Activated CD8-positive, alpha-beta T cell treated with anti-CD3 and anti-CD28 coated beads for 36 hours (primary cell): ENCODE measurements around the gene NXF1. TPM values are rescaled to one million over a fixed set of nuclear protein-coding genes. Genes with fewer than 3 reads are reported as not detected.
A peak's percentile ranks its signal among the peaks of the same experiment; 100 is the strongest.

Experiments
- ATAC-seq: fragments of 200-7000 bp; cut with Tn5 transposase; one replicate; pipeline ENCODE4 v1.10.0; 2021; ENCODE audit warnings: mild to moderate bottlenecking, moderate library complexity
- CTCF ChIA-PET: fragments of 350-600 bp; sonication (Branson Sonifier 250); formaldehyde crosslinking; loops from one replicate; lab custom pipeline; 2021; ENCODE audit warnings: antibody characterized with exemption; lab: Charles Lee
- POLR2A ChIA-PET: fragments of 350-600 bp; sonication (Branson Sonifier 250); formaldehyde crosslinking; loops from one replicate; lab custom pipeline; 2021; ENCODE audit warnings: antibody characterized with exemption; lab: Charles Lee
- DNase-seq: peaks from one replicate; pipeline ENCODE4 v3.0.0-alpha.2; 2020
- H3K27ac Mint-ChIP-seq: one replicate; pipeline ENCODE4 v1.8.0; 2021; ENCODE audit warnings: mild to moderate bottlenecking, mixed read lengths
- H3K27me3 Mint-ChIP-seq: one replicate; pipeline ENCODE4 v1.8.0; 2021; ENCODE audit warnings: mixed read lengths
- H3K36me3 Mint-ChIP-seq: one replicate; pipeline ENCODE4 v1.8.0; 2021; ENCODE audit warnings: low read depth, mixed read lengths
- H3K4me1 Mint-ChIP-seq: one replicate; pipeline ENCODE4 v1.8.0; 2021; ENCODE audit warnings: low read depth, mixed read lengths
- H3K4me3 Mint-ChIP-seq: one replicate; pipeline ENCODE4 v1.8.0; 2021; ENCODE audit warnings: mild to moderate bottlenecking, moderate library complexity, mixed read lengths
- H3K9me3 Mint-ChIP-seq: one replicate; pipeline ENCODE4 v1.8.0; 2021; ENCODE audit warnings: mixed read lengths
- intact Hi-C: fragments of 100-400 bp; cut with micrococcal nuclease; formaldehyde crosslinking; loops from one replicate; pipeline ENCODE4 v1.10.0; 2022
- total RNA-seq, 2 experiments: library from RNA; stranded (reverse); gene quantifications; one replicate each; pipeline ENCODE4 v1.2.3, GENCODE V29; 2021
- TF ChIP-seq, protein P1 (sequence below): fragments of 200-600 bp; IDR thresholded peaks from one replicate; pipeline ENCODE4 v1.8.0; 2022; ENCODE audit warnings: antibody characterized with exemption, mild to moderate bottlenecking

Gene NXF1
- 10 to 100 TPM; 80.9 to 90.0 TPM for total RNA-seq

DNA sequence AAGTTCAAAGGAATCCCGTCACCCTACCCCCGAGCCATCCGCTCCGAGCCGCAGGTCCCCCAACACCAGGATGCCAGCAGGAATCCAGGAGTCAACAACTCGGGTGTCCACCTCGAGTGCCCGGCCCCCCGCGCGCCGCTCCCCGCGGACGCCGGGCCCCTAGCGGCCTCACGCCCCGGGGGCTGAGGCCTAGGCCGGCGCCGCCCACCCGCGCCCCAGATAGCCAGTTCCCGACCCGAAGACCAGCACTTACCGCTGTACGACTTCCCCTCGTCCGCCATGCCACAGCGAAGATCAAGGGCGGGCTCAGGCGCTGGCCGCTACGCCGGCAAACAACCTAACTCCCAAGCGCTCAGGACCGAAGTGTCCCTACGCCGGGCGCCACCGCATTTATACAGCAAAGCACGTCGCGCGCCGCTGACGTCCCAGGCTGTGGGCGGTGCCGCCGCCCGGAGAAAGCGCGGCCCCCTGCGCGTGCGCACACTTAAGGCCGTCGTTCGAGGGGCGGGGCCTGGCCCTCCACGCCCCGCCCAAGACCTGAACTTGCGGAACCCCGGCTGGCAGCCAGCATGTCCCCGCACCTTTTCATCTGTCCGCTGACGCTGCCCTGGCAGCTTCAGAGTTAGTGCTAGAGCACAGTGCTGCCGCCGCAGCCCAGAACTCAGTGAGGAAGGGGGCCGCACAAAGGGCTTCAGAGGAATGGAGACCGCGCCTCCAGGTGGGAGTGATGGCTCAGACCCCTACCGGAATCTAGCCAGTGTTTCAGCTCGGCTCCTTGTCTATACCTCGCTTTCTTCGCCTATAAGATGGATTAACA is at the start of gene NXF1:
Gene NXF1 (minus strand): TSS at position 365 of the 817 bp plus-strand sequence. CDS start 84 bp downstream, at position 281.
- intact Hi-C loops, result no loop called here

DNA sequence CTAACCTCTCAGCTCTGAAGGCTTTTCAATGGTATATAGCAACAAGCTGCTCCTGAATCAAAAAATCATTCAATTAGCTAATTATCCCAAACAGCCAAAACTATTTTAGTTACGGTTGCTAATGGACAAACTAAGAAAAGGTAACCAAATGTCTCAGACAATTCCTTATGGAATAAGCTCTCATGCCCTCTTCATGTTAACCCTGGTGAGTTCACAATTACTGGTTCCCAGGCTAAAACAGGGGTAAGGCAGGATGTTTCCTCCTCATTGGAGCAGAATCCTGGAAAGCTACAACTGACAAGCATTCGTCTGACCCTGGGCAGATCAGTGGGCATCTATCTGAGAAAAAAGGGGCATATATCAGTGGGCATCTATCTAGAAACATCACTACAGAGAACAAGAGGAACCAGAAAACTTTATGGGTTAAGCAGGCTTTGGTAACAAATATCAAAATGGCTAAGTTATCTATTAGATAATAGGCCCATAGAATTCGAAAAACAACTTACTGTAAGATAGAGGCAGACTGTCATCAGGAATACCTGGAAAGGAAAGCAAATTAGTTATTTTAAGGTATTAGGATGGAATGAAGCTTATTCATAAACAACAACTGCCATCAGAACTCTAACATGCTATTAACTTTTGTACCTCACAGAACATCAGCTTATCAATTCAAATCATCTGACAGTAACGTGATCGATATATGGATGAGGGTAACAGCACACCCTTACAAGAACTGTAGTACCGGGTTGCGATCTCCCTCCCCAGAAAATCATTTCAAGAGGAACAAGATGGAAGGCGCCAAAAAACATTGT is 49.0 kb upstream of the NXF1 start:
- H3K4me1 Mint-ChIP-seq, result peaks cover 48% of the 10 kb centered on the region
- POLR2A ChIA-PET, result interaction anchor here (0.6 to 13.1 kb wide), 31 partner anchors 10 to 1471 kb away, joined by 3 to 997 read pairs (median 14); partner anchors contain the start of genes BSCL2, C11orf98, CSKMT and EEF1G
- CTCF ChIA-PET, result interaction anchor here (0.6 to 1.8 kb wide), 7 partner anchors 8 to 83 kb away, joined by 3 to 9 read pairs (median 3); partner anchors contain the start of genes SLC3A2, TAF6L, TMEM179B and WDR74
- peak overlapping the region; percentile 95 for H3K4me3 Mint-ChIP-seq
- no peak for ATAC-seq
- TF ChIP-seq, protein P1, sequence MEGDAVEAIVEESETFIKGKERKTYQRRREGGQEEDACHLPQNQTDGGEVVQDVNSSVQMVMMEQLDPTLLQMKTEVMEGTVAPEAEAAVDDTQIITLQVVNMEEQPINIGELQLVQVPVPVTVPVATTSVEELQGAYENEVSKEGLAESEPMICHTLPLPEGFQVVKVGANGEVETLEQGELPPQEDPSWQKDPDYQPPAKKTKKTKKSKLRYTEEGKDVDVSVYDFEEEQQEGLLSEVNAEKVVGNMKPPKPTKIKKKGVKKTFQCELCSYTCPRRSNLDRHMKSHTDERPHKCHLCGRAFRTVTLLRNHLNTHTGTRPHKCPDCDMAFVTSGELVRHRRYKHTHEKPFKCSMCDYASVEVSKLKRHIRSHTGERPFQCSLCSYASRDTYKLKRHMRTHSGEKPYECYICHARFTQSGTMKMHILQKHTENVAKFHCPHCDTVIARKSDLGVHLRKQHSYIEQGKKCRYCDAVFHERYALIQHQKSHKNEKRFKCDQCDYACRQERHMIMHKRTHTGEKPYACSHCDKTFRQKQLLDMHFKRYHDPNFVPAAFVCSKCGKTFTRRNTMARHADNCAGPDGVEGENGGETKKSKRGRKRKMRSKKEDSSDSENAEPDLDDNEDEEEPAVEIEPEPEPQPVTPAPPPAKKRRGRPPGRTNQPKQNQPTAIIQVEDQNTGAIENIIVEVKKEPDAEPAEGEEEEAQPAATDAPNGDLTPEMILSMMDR, result no peak
- H3K27ac Mint-ChIP-seq, result peak overlapping the region; percentile 95
- DNase-seq, result no peak
- no peaks in the 10 kb centered on the region for H3K9me3 Mint-ChIP-seq
- no peaks in the 10 kb centered on the region for H3K27me3 Mint-ChIP-seq
- peaks cover 70% of the 10 kb centered on the region for H3K36me3 Mint-ChIP-seq
- intact Hi-C loops, result no loop called here

More for the DNA sequence above, at the start of gene NXF1:
- TF ChIP-seq, protein P1, result peak; percentile 31
- ChIA-PET CTCF (interaction anchor here (0.6 to 3.7 kb wide), 11 partner anchors 11 to 134 kb away, joined by 3 to 28 read pairs (median 3); partner anchors contain the start of genes LBHD1, STX5, TMEM179B and UQCC3), POLR2A (interaction anchor here (0.8 to 9.6 kb wide), 32 partner anchors 8 to 252 kb away, joined by 3 to 228 read pairs (median 6); partner anchors contain the start of genes SLC3A2, STX5, TEX54 and TMEM179B)
- H3K27me3 Mint-ChIP-seq, result no peaks in the 10 kb centered on the region
- peaks cover 38% of the 10 kb centered on the region for H3K4me1 Mint-ChIP-seq
- peak within 1 kb of the TSS; percentile 95 for H3K4me3 Mint-ChIP-seq
- no peaks in the 10 kb centered on the region for H3K9me3 Mint-ChIP-seq
- DNase-seq, result peak; percentile 95
- peaks cover 37% of the 10 kb centered on the region for H3K36me3 Mint-ChIP-seq
- peak within 1 kb of the TSS; percentile 98 for H3K27ac Mint-ChIP-seq
- ATAC-seq, result peak; percentile 85

DNA sequence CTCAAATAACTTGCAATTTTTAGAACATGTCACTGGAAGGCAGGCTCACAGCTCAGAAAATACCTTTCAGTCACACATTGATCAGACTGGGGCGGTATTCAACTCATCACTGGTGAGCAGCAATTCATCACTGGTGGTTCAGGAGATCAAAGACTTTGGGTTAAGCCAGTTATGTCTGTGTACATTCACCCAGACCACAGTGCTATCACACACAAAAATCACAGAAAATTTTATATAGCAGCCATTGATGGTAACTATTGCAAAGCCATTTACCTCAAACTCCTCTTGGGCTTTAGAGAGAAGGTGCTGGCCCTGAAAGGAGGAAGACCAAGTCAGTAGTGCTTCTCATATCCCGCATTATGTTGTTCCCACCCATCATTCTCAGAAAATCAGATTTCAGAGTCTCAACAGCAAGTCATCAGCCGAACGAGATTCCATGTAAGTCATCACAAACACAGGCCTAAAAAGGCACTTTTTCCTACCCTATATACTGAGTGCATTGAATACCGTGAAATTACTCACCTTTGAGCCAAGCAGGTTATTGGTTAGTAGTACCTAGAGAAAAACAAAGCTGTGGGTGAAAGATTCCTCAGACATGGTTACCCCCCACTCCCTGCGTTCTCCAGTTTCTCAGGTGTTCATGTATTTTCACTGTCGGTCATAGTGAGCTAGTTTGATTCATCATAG is 48.2 kb upstream of the NXF1 start:
- Mint-ChIP-seq H3K27me3 (no peaks in the 10 kb centered on the region), H3K9me3 (no peaks in the 10 kb centered on the region), H3K36me3 (peaks cover 68% of the 10 kb centered on the region), H3K4me3 (peak overlapping the region; percentile 95), H3K27ac (peak overlapping the region; percentile 95), H3K4me1 (peaks cover 47% of the 10 kb centered on the region)
- intact Hi-C loops, result loop anchor here (1.0 kb wide), 1 partner anchor 12 kb away; no protein-coding TSS in a partner anchor
- POLR2A ChIA-PET, result interaction anchor here (0.6 to 13.1 kb wide), 24 partner anchors 11 to 1472 kb away, joined by 3 to 997 read pairs (median 27); partner anchors contain the start of genes C11orf98, CSKMT, EEF1G and HNRNPUL2
- DNase-seq (no peak), ATAC-seq (no peak)
- TF ChIP-seq, protein P1, result no peak
- CTCF ChIA-PET, result interaction anchor here (0.6 to 2.9 kb wide), 6 partner anchors 8 to 66 kb away, joined by 3 to 12 read pairs (median 5); partner anchors contain the start of genes SLC3A2 and TMEM179B

DNA sequence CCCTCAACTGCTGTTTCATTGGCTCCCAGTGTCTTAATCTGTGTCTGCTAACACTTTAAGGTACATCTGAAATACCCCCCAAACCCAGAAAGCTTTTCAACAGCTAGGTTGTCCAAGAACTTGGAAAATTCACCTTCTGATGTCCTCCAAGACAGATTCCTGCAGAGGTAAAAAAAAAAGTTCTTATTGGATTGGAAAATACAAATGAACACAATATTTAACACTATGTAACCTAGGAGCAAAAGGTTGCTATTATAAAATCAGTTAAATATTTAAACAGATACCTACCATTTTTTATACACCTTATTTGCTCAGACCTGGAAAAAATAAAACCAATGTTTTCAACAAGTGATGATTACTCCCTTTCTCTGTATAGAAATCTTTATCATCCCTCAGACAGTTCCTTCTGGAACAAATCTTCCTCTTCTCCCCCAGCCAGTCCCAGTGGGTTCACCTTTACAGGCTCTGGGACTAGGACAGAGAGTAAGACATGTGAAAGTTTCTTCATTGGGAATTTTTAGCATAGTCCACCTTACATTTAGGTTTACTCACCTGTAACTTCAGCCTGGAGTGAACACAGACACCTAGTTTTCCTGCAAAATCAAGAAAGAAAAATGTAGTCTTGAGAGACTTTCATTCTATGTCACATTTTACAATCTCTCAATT is 47.4 kb upstream of the NXF1 start:
- DNase-seq, result no peak
- Mint-ChIP-seq H3K4me1 (peaks cover 39% of the 10 kb centered on the region), H3K4me3 (peak overlapping the region; percentile 95), H3K27ac (peak overlapping the region; percentile 95), H3K9me3 (no peaks in the 10 kb centered on the region), H3K27me3 (no peaks in the 10 kb centered on the region), H3K36me3 (peaks cover 60% of the 10 kb centered on the region)
- CTCF ChIA-PET, result interaction anchor here (1.1 to 2.9 kb wide), 2 partner anchors 11 to 66 kb away, joined by 3 to 12 read pairs; partner anchors contain the start of gene TMEM179B
- POLR2A ChIA-PET, result interaction anchor here (0.6 to 13.1 kb wide), 14 partner anchors 13 to 261 kb away, joined by 3 to 997 read pairs (median 20); partner anchors contain the start of genes C11orf98, CSKMT, HNRNPUL2 and LBHD1
- ATAC-seq, result no peak
- TF ChIP-seq, protein P1, result no peak
- intact Hi-C loops, result loop anchor here (1.0 kb wide), 1 partner anchor 11 kb away; no protein-coding TSS in a partner anchor
